Measurements from ENCODE around the gene EFHC2.

The EFHC2 gene

GRCh38 chrX:44152852-44153251 lies 190.6 kb downstream of the EFHC2 start:
- no peak overlapping the region for H3K9ac ChIP-seq (ENCODE audit: low read depth, low read length)
- H3K27me3 ChIP-seq (ENCODE audit: insufficient read depth, low read length) = no peaks in the 10 kb centered on the region
- no CpG with 5 or more reads among the region's 1 CpG for WGBS

GRCh38 chrX:44147130-44147529 lies 196.3 kb downstream of the EFHC2 start:
- H3K27me3 ChIP-seq (ENCODE audit: insufficient read depth, low read length) = no peaks in the 10 kb centered on the region
- H3K4me3 ChIP-seq (ENCODE audit: low read length) = no peak overlapping the region
- H3K4me1 ChIP-seq (ENCODE audit: insufficient read depth, low read length) = peaks cover 30% of the 10 kb centered on the region
- no peak overlapping the region for H3K27ac ChIP-seq (ENCODE audit: low read depth, low read length)
- H3K9ac ChIP-seq (ENCODE audit: low read depth, low read length) = no peak overlapping the region
- no peaks in the 10 kb centered on the region for H3K9me3 ChIP-seq (ENCODE audit: insufficient read depth, low read depth, low read length)
- WGBS = 87% methylated on average over 2 of the region's 3 CpGs
- H3K36me3 ChIP-seq (ENCODE audit: insufficient read depth, low read length) = no peaks in the 10 kb centered on the region

More at GRCh38 chrX:44152852-44153251, 190.6 kb downstream of the EFHC2 start:
- 0 out of 2 replicates have a peak, but pooled peaks cover 4% of the 10 kb centered on the region for H3K4me1 ChIP-seq (ENCODE audit: insufficient read depth, low read length)
- no peak overlapping the region for H3K27ac ChIP-seq (ENCODE audit: low read depth, low read length)
- H3K9me3 ChIP-seq (ENCODE audit: insufficient read depth, low read depth, low read length) = no peaks in the 10 kb centered on the region
- H3K36me3 ChIP-seq (ENCODE audit: insufficient read depth, low read length) = no peaks in the 10 kb centered on the region
- H3K4me3 ChIP-seq (ENCODE audit: low read length) = no peak overlapping the region

GRCh38 chrX:44144177-44144945 lies 199.1 kb downstream of the EFHC2 start:
- Histone ChIP-seq H3K4me3 (ENCODE audit: low read length) (no peak overlapping the region), H3K27ac (ENCODE audit: low read depth, low read length) (peak overlapping the region; percentile 49; the same call in 1 of the 2 replicates), H3K36me3 (ENCODE audit: insufficient read depth, low read length) (no peaks in the 10 kb centered on the region), H3K9ac (ENCODE audit: low read depth, low read length) (no peak overlapping the region), H3K4me1 (ENCODE audit: insufficient read depth, low read length) (peaks cover 30% of the 10 kb centered on the region), H3K9me3 (ENCODE audit: insufficient read depth, low read depth, low read length) (no peaks in the 10 kb centered on the region), H3K27me3 (ENCODE audit: insufficient read depth, low read length) (no peaks in the 10 kb centered on the region)
- WGBS = 55% methylated on average over 8 of the region's 8 CpGs

GRCh38 chrX:44143061-44143602 lies 200.3 kb downstream of the EFHC2 start:
- Histone ChIP-seq H3K9ac (ENCODE audit: low read depth, low read length) (no peak overlapping the region), H3K4me3 (ENCODE audit: low read length) (no peak overlapping the region), H3K27me3 (ENCODE audit: insufficient read depth, low read length) (no peaks in the 10 kb centered on the region), H3K27ac (ENCODE audit: low read depth, low read length) (no peak overlapping the region), H3K9me3 (ENCODE audit: insufficient read depth, low read depth, low read length) (peaks cover 2% of the 10 kb centered on the region; the same call in 1 of the 2 replicates), H3K36me3 (ENCODE audit: insufficient read depth, low read length) (no peaks in the 10 kb centered on the region), H3K4me1 (ENCODE audit: insufficient read depth, low read length) (peaks cover 30% of the 10 kb centered on the region)
- 97% methylated on average over 3 of the region's 3 CpGs for WGBS

- Histone ChIP-seq H3K27ac (ENCODE audit: low read depth, low read length) (no peak overlapping the region), H3K9me3 (ENCODE audit: insufficient read depth, low read depth, low read length) (no peaks in the 10 kb centered on the region), H3K4me1 (ENCODE audit: insufficient read depth, low read length) (no peaks in the 10 kb centered on the region), H3K9ac (ENCODE audit: low read depth, low read length) (no peak overlapping the region), H3K4me3 (ENCODE audit: low read length) (no peak overlapping the region), H3K36me3 (ENCODE audit: insufficient read depth, low read length) (no peaks in the 10 kb centered on the region), H3K27me3 (ENCODE audit: insufficient read depth, low read length) (no peaks in the 10 kb centered on the region)
- WGBS = no CpG with 5 or more reads among the region's 2 CpGs
Observed at GRCh38 chrX:44130189-44130588, 213.3 kb downstream of the EFHC2 start.

GRCh38 chrX:44113337-44113736 lies 230.1 kb downstream of the EFHC2 start:
- H3K4me1 ChIP-seq (ENCODE audit: insufficient read depth, low read length) = no peaks in the 10 kb centered on the region
- no peaks in the 10 kb centered on the region for H3K27me3 ChIP-seq (ENCODE audit: insufficient read depth, low read length)
- no peak overlapping the region for H3K27ac ChIP-seq (ENCODE audit: low read depth, low read length)
- WGBS = 88% methylated on average over 2 of the region's 2 CpGs
- H3K9ac ChIP-seq (ENCODE audit: low read depth, low read length) = no peak overlapping the region
- H3K36me3 ChIP-seq (ENCODE audit: insufficient read depth, low read length) = no peaks in the 10 kb centered on the region
- no peaks in the 10 kb centered on the region for H3K9me3 ChIP-seq (ENCODE audit: insufficient read depth, low read depth, low read length)
- H3K4me3 ChIP-seq (ENCODE audit: low read length) = no peak overlapping the region

- Histone ChIP-seq H3K27me3 (ENCODE audit: insufficient read depth, low read length) (no peaks in the 10 kb centered on the region), H3K9ac (ENCODE audit: low read depth, low read length) (no peak overlapping the region), H3K27ac (ENCODE audit: low read depth, low read length) (no peak overlapping the region), H3K4me3 (ENCODE audit: low read length) (no peak overlapping the region), H3K36me3 (ENCODE audit: insufficient read depth, low read length) (no peaks in the 10 kb centered on the region), H3K9me3 (ENCODE audit: insufficient read depth, low read depth, low read length) (no peaks in the 10 kb centered on the region), H3K4me1 (ENCODE audit: insufficient read depth, low read length) (no peaks in the 10 kb centered on the region)
- 94% methylated on average over 2 of the region's 2 CpGs for WGBS
Observed at GRCh38 chrX:44106864-44107263, 236.6 kb downstream of the EFHC2 start.

- H3K4me3 ChIP-seq (ENCODE audit: low read length) = no peak overlapping the region
- H3K27ac ChIP-seq (ENCODE audit: low read depth, low read length) = no peak overlapping the region
- no peak overlapping the region for H3K9ac ChIP-seq (ENCODE audit: low read depth, low read length)
- H3K9me3 ChIP-seq (ENCODE audit: insufficient read depth, low read depth, low read length) = no peaks in the 10 kb centered on the region
- no peaks in the 10 kb centered on the region for H3K36me3 ChIP-seq (ENCODE audit: insufficient read depth, low read length)
- no peaks in the 10 kb centered on the region for H3K27me3 ChIP-seq (ENCODE audit: insufficient read depth, low read length)
- no peaks in the 10 kb centered on the region for H3K4me1 ChIP-seq (ENCODE audit: insufficient read depth, low read length)
- WGBS = 81% methylated on average over 10 of the region's 12 CpGs
Observed at GRCh38 chrX:44105228-44105913, 238.1 kb downstream of the EFHC2 start.

GRCh38 chrX:44104699-44105098 lies 238.8 kb downstream of the EFHC2 start:
- Histone ChIP-seq H3K36me3 (ENCODE audit: insufficient read depth, low read length) (no peaks in the 10 kb centered on the region), H3K9me3 (ENCODE audit: insufficient read depth, low read depth, low read length) (no peaks in the 10 kb centered on the region), H3K27ac (ENCODE audit: low read depth, low read length) (no peak overlapping the region), H3K27me3 (ENCODE audit: insufficient read depth, low read length) (no peaks in the 10 kb centered on the region), H3K4me3 (ENCODE audit: low read length) (no peak overlapping the region), H3K9ac (ENCODE audit: low read depth, low read length) (no peak overlapping the region), H3K4me1 (ENCODE audit: insufficient read depth, low read length) (no peaks in the 10 kb centered on the region)
- WGBS = 94% methylated on average over 3 of the region's 3 CpGs

- H3K36me3 ChIP-seq (ENCODE audit: insufficient read depth, low read length) = no peaks in the 10 kb centered on the region
- H3K27ac ChIP-seq (ENCODE audit: low read depth, low read length) = no peak overlapping the region
- 93% methylated on average over 3 of the region's 3 CpGs for WGBS
- no peak overlapping the region for H3K4me3 ChIP-seq (ENCODE audit: low read length)
- no peak overlapping the region for H3K9ac ChIP-seq (ENCODE audit: low read depth, low read length)
- no peaks in the 10 kb centered on the region for H3K4me1 ChIP-seq (ENCODE audit: insufficient read depth, low read length)
- H3K9me3 ChIP-seq (ENCODE audit: insufficient read depth, low read depth, low read length) = no peaks in the 10 kb centered on the region
- H3K27me3 ChIP-seq (ENCODE audit: insufficient read depth, low read length) = no peaks in the 10 kb centered on the region
Observed at GRCh38 chrX:44101281-44101680, 242.2 kb downstream of the EFHC2 start.

- Histone ChIP-seq H3K27me3 (ENCODE audit: insufficient read depth, low read length) (no peaks in the 10 kb centered on the region), H3K4me1 (ENCODE audit: insufficient read depth, low read length) (no peaks in the 10 kb centered on the region)
Observed at GRCh38 chrX:44099366-44099765, 244.1 kb downstream of the EFHC2 start.

More at GRCh38 chrX:44099366-44099765, 244.1 kb downstream of the EFHC2 start:
- Histone ChIP-seq H3K9me3 (ENCODE audit: insufficient read depth, low read depth, low read length) (no peaks in the 10 kb centered on the region), H3K4me3 (ENCODE audit: low read length) (no peak overlapping the region), H3K36me3 (ENCODE audit: insufficient read depth, low read length) (no peaks in the 10 kb centered on the region), H3K27ac (ENCODE audit: low read depth, low read length) (no peak overlapping the region), H3K9ac (ENCODE audit: low read depth, low read length) (no peak overlapping the region)
- WGBS = 67% methylated on average over 2 of the region's 2 CpGs

All from HUES64 (cell line).